HL-60 (cell line): ENCODE results near the gene SLC16A7.

Source experiments
- DNase-seq, 2 experiments: peaks; one replicate each; pipeline ENCODE4 v3.0.0-alpha.2; 2010 to 2020; ENCODE audit warnings: low read depth in 1 of 2, low spot score in 1 of 2
- H3K27ac ChIP-seq: fragments of 250-450 bp; sonication (Bioruptor Pico); replicated peaks from 2 replicates; pipeline ENCODE4 v1.5.1; 2020; ENCODE audit warnings: mild to moderate bottlenecking, moderate library complexity
- H3K27me3 ChIP-seq: fragments of 250-450 bp; sonication (Bioruptor Pico); 2 replicates; pipeline ENCODE4 v1.5.1; 2021; ENCODE audit warnings: mild to moderate bottlenecking, moderate library complexity; ENCODE audit not compliant: insufficient read depth, poor library complexity, severe bottlenecking
- H3K4me3 ChIP-seq: replicated peaks from 2 replicates; pipeline ENCODE4 v1.5.1; 2011; ENCODE audit warnings: mild to moderate bottlenecking, control low read depth, low read length; ENCODE audit not compliant: insufficient read depth
- CTCF ChIP-seq: IDR thresholded peaks from one replicate; pipeline ENCODE4 v1.5.1; 2011; ENCODE audit warnings: low read length, control low read depth, inconsistent platforms; ENCODE audit not compliant: insufficient read depth
- GABPA ChIP-seq: IDR thresholded peaks from 2 replicates; pipeline ENCODE4 v1.6.1; 2012; ENCODE audit warnings: low read depth
- POLR2AphosphoS5 ChIP-seq: IDR thresholded peaks from 2 replicates; pipeline ENCODE4 v1.6.1; 2012; ENCODE audit warnings: low read depth
- SPI1 ChIP-seq: IDR thresholded peaks from 2 replicates; pipeline ENCODE4 v1.6.1; 2012; ENCODE audit warnings: low read depth, mild to moderate bottlenecking, borderline replicate concordance
- TF ChIP-seq, protein P1 (sequence below): IDR thresholded peaks from 2 replicates; pipeline ENCODE4 v1.6.1; 2012; ENCODE audit warnings: low read depth; ENCODE audit not compliant: insufficient replicate concordance

Gene SLC16A7

GRCh38 chr12:59629890-59630289 lies 34.1 kb downstream of the SLC16A7 start:
- Histone ChIP-seq H3K27ac (no peak overlapping the region), H3K27me3 (no peaks in the 10 kb centered on the region), H3K4me3 (no peak overlapping the region)
- no peak for DNase-seq
- no peak for TF ChIP-seq SPI1
- no peak for TF ChIP-seq CTCF
- no peak for TF ChIP-seq GABPA
- TF ChIP-seq POLR2AphosphoS5: no peak
- TF ChIP-seq, protein P1, sequence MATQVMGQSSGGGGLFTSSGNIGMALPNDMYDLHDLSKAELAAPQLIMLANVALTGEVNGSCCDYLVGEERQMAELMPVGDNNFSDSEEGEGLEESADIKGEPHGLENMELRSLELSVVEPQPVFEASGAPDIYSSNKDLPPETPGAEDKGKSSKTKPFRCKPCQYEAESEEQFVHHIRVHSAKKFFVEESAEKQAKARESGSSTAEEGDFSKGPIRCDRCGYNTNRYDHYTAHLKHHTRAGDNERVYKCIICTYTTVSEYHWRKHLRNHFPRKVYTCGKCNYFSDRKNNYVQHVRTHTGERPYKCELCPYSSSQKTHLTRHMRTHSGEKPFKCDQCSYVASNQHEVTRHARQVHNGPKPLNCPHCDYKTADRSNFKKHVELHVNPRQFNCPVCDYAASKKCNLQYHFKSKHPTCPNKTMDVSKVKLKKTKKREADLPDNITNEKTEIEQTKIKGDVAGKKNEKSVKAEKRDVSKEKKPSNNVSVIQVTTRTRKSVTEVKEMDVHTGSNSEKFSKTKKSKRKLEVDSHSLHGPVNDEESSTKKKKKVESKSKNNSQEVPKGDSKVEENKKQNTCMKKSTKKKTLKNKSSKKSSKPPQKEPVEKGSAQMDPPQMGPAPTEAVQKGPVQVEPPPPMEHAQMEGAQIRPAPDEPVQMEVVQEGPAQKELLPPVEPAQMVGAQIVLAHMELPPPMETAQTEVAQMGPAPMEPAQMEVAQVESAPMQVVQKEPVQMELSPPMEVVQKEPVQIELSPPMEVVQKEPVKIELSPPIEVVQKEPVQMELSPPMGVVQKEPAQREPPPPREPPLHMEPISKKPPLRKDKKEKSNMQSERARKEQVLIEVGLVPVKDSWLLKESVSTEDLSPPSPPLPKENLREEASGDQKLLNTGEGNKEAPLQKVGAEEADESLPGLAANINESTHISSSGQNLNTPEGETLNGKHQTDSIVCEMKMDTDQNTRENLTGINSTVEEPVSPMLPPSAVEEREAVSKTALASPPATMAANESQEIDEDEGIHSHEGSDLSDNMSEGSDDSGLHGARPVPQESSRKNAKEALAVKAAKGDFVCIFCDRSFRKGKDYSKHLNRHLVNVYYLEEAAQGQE: no peak

GRCh38 chr12:59632408-59632807 lies 36.6 kb downstream of the SLC16A7 start:
- H3K27me3 ChIP-seq: no peaks in the 10 kb centered on the region
- no peak for DNase-seq
- TF ChIP-seq SPI1 (no peak), POLR2AphosphoS5 (no peak), CTCF (no peak), GABPA (no peak)
- TF ChIP-seq, protein P1: no peak
- no peak overlapping the region for H3K4me3 ChIP-seq
- H3K27ac ChIP-seq: no peak overlapping the region

DNA sequence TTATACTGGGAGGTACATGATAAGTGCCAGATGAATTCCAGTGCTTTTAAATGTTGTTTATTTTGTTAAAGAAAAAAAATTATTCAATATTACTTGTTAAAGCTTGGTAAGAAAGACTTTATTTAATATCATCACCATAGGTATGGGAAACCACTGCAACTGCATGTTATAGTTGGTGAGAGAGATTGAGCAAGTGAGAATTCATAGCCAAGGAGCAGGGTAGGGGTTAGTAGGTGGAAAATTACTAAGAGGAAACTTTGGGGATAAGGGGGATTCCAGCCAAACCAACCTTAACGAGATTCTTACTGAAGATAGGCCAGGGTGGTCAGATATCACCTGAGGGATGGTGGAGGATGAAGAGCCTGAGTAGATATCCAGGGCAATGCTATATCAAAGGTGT lies 38.4 kb downstream of the SLC16A7 start:
- no peak for DNase-seq
- TF ChIP-seq CTCF: no peak
- TF ChIP-seq, protein P1: no peak
- TF ChIP-seq SPI1: no peak
- TF ChIP-seq POLR2AphosphoS5: no peak
- TF ChIP-seq GABPA: no peak
- H3K27ac ChIP-seq: no peak overlapping the region
- no peak overlapping the region for H3K4me3 ChIP-seq
- H3K27me3 ChIP-seq: no peaks in the 10 kb centered on the region
